Loucy (cell line): Measurements from ENCODE around the gene DIRAS1.

Experiments used
- H2AFZ ChIP-seq: fragments of 200-600 bp; sonication (generic); 2 replicates; pipeline ENCODE4 v1.6.0; 2016; ENCODE audit warnings: antibody characterized with exemption, mild to moderate bottlenecking, low read length, moderate library complexity
- H3F3A ChIP-seq: fragments of 200-600 bp; 2 replicates; pipeline ENCODE4 v1.6.0; 2016; ENCODE audit warnings: antibody characterized with exemption, low read depth, mild to moderate bottlenecking
- H3K27me3 ChIP-seq: fragments of 200-600 bp; sonication (generic); 2 replicates; pipeline ENCODE4 v1.6.1; 2014; ENCODE audit warnings: low read length, mild to moderate bottlenecking; ENCODE audit not compliant: insufficient read depth, poor library complexity, severe bottlenecking
- H3K36me3 ChIP-seq: fragments of 200-600 bp; sonication (generic); 2 replicates; pipeline ENCODE4 v1.6.1; 2016; ENCODE audit warnings: low read length; ENCODE audit not compliant: insufficient read depth
- H3K4me1 ChIP-seq: fragments of 200-600 bp; sonication (generic); 2 replicates; pipeline ENCODE4 v1.5.1; 2014; ENCODE audit warnings: low read length, mild to moderate bottlenecking; ENCODE audit not compliant: insufficient read depth, poor library complexity, severe bottlenecking
- H3K4me2 ChIP-seq: fragments of 200-600 bp; sonication (generic); 2 replicates; pipeline ENCODE4 v1.6.0; 2014; ENCODE audit warnings: antibody characterized with exemption, low read length, low read depth, mild to moderate bottlenecking; ENCODE audit not compliant: poor library complexity, severe bottlenecking
- H3K4me3 ChIP-seq: fragments of 200-600 bp; sonication (generic); 2 replicates; pipeline ENCODE4 v1.5.1; 2014; ENCODE audit warnings: low read length, mild to moderate bottlenecking, mixed read lengths; ENCODE audit not compliant: poor library complexity, severe bottlenecking
- H3K79me2 ChIP-seq: fragments of 200-600 bp; sonication (generic); 2 replicates; pipeline ENCODE4 v1.6.1; 2014; ENCODE audit warnings: low read length; ENCODE audit not compliant: insufficient read depth
- H3K9ac ChIP-seq: fragments of 200-600 bp; sonication (generic); 2 replicates; pipeline ENCODE4 v1.6.0; 2014; ENCODE audit warnings: mild to moderate bottlenecking, low read depth, low read length, moderate library complexity; ENCODE audit not compliant: poor library complexity, severe bottlenecking
- H3K9me2 ChIP-seq: fragments of 200-600 bp; sonication (generic); replicated peaks from 2 replicates; pipeline ENCODE4 v1.6.1; 2016; ENCODE audit warnings: low read depth, low read length, mixed read lengths
- H3K9me3 ChIP-seq: fragments of 200-600 bp; sonication (generic); 2 replicates; pipeline ENCODE4 v1.6.1; 2014; ENCODE audit warnings: mild to moderate bottlenecking, antibody characterized with exemption, low read length, low read depth; ENCODE audit not compliant: insufficient read depth
- H4K20me1 ChIP-seq: fragments of 200-600 bp; sonication (generic); 2 replicates; pipeline ENCODE4 v1.6.0; 2014; ENCODE audit warnings: antibody characterized with exemption, low read length, mild to moderate bottlenecking; ENCODE audit not compliant: insufficient read depth, poor library complexity, severe bottlenecking
- CTCF ChIP-seq: fragments of 200-600 bp; sonication (generic); conservative IDR thresholded peaks from 2 replicates; pipeline ENCODE4 v1.5.1; 2014; ENCODE audit warnings: mild to moderate bottlenecking, antibody characterized with exemption, low read length
- EZH2phosphoT487 ChIP-seq: fragments of 200-600 bp; IDR thresholded peaks from 2 replicates; pipeline ENCODE4 v1.6.1; 2018; ENCODE audit warnings: antibody characterized with exemption, mild to moderate bottlenecking, moderate library complexity, borderline replicate concordance

Gene DIRAS1

GRCh38 chr19:2765376-2765775 is 44.2 kb upstream of the DIRAS1 start:
- Histone ChIP-seq H3K27me3 (no peaks in the 10 kb centered on the region), H3K9me2 (no peaks in the 10 kb centered on the region), H3K4me1 (no peaks in the 10 kb centered on the region), H3K36me3 (peaks cover 76% of the 10 kb centered on the region; the same call in 1 of the 2 replicates), H4K20me1 (peaks cover 16% of the 10 kb centered on the region), H3K4me2 (no peak overlapping the region), H2AFZ (no peak overlapping the region), H3K79me2 (peaks cover 20% of the 10 kb centered on the region; the same call in 1 of the 2 replicates), H3K9me3 (no peaks in the 10 kb centered on the region), H3F3A (no peaks in the 10 kb centered on the region), H3K9ac (no peak overlapping the region), H3K4me3 (no peak overlapping the region)
- no peak for TF ChIP-seq CTCF
- TF ChIP-seq EZH2phosphoT487: no peak

DNA sequence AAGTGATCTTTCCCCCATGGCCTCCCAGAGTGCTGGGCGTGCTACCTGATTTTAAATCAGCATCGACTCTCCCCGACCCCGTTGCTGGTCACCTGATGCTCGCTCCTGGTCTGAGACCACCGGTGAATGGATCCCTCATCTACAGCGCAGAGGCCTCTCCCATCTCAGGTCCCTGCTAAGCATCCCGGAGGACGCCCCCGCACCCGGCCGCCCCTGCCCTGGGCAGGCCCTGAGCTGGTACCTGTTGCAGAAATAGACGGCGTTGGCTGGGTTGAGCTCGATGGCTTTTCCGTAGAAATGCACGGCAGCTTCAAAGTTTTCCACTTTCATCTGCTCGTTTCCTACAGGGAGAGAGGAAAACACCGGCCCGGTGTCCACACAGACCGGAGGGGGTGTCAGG is 43.8 kb upstream of the DIRAS1 start:
- Histone ChIP-seq H3K9me3 (no peaks in the 10 kb centered on the region), H4K20me1 (peaks cover 11% of the 10 kb centered on the region), H3K36me3 (peaks cover 76% of the 10 kb centered on the region; the same call in 1 of the 2 replicates), H3K9ac (no peak overlapping the region), H3K9me2 (no peaks in the 10 kb centered on the region), H3K4me1 (no peaks in the 10 kb centered on the region), H2AFZ (no peak overlapping the region), H3F3A (no peaks in the 10 kb centered on the region), H3K4me2 (no peak overlapping the region), H3K79me2 (peaks cover 16% of the 10 kb centered on the region; the same call in 1 of the 2 replicates), H3K27me3 (no peaks in the 10 kb centered on the region), H3K4me3 (no peak overlapping the region)
- TF ChIP-seq EZH2phosphoT487: no peak
- no peak for TF ChIP-seq CTCF

GRCh38 chr19:2763687-2764086 is 42.5 kb upstream of the DIRAS1 start:
- Histone ChIP-seq H3K9ac (no peak overlapping the region), H3F3A (no peaks in the 10 kb centered on the region)
- no peak for TF ChIP-seq CTCF
- TF ChIP-seq EZH2phosphoT487: no peak

More at GRCh38 chr19:2763687-2764086, 42.5 kb upstream of the DIRAS1 start:
- Histone ChIP-seq H3K79me2 (peaks cover 4% of the 10 kb centered on the region; the same call in 1 of the 2 replicates), H3K9me3 (no peaks in the 10 kb centered on the region), H3K4me2 (no peak overlapping the region), H3K4me1 (no peaks in the 10 kb centered on the region), H4K20me1 (peaks cover 4% of the 10 kb centered on the region), H3K36me3 (peaks cover 75% of the 10 kb centered on the region), H3K4me3 (no peak overlapping the region), H3K9me2 (no peaks in the 10 kb centered on the region), H3K27me3 (no peaks in the 10 kb centered on the region), H2AFZ (no peak overlapping the region)
